ENCODE data around the gene ETV5.

The ETV5 gene

GRCh38 chr3:186099178-186099577 lies 9.7 kb downstream of the ETV5 start:
- no peaks in the 10 kb centered on the region for H3K36me3 ChIP-seq (ENCODE audit: low read length)
- H3K27ac ChIP-seq (ENCODE audit: low read depth, low read length), result no peak overlapping the region
- no peak overlapping the region for H3K4me3 ChIP-seq (ENCODE audit: insufficient read depth, low read length, poor library complexity, severe bottlenecking)

DNA sequence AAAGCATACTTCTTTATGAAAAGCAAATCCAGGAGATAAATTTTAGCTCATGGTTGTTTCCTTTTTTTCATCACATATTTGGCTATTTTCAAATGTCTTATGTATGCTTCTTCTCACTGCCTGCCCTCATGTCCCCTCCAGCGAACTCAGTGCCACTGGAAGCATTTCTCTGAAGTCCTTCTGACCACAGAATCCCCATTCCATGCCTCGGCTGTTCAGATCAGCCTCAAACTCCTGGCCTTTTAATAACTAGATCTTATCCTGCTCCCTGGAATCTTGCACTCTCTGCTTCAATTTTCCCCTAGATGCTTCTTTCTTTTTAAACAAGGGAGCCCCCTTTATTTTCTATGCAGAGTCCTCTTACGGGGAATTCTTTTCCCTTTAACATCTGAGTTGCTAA lies 10.1 kb downstream of the ETV5 start:
- Histone ChIP-seq H4K20me1 (ENCODE audit: low read depth, low read length) (no peaks in the 10 kb centered on the region), H3K27ac (ENCODE audit: low read depth, low read length) (no peak overlapping the region), H3K27me3 (ENCODE audit: low read length) (0 out of 2 replicates have a peak, but pooled peaks cover 4% of the 10 kb centered on the region), H3K9me3 (ENCODE audit: insufficient read depth, low read length) (no peaks in the 10 kb centered on the region), H3K9ac (ENCODE audit: low read length) (no peak overlapping the region), H3K4me2 (ENCODE audit: low read depth, low read length, poor library complexity, severe bottlenecking) (no peak overlapping the region), H3K9me2 (replicated peaks; ENCODE audit: insufficient read depth, low read length) (no peaks in the 10 kb centered on the region), H2AFZ (ENCODE audit: low read depth, low read length, severe bottlenecking) (no peak overlapping the region), H3F3A (ENCODE audit: insufficient read depth) (no peaks in the 10 kb centered on the region), H3K36me3 (ENCODE audit: low read length) (no peaks in the 10 kb centered on the region), H3K4me3 (ENCODE audit: insufficient read depth, low read length, poor library complexity, severe bottlenecking) (no peak overlapping the region), H3K79me2 (ENCODE audit: insufficient read depth, low read length) (no peaks in the 10 kb centered on the region)
- TF ChIP-seq EZH2phosphoT487 (conservative IDR thresholded peaks at IDR 0.05; ENCODE audit: low read length), result no peak
- no peak for TF ChIP-seq CTCF (IDR thresholded peaks at IDR 0.05; ENCODE audit: insufficient read depth, low read length, poor library complexity, severe bottlenecking)

More at GRCh38 chr3:186099178-186099577, 9.7 kb downstream of the ETV5 start:
- Histone ChIP-seq H3K9me3 (ENCODE audit: insufficient read depth, low read length) (no peaks in the 10 kb centered on the region), H3K9me2 (replicated peaks; ENCODE audit: insufficient read depth, low read length) (no peaks in the 10 kb centered on the region), H3K9ac (ENCODE audit: low read length) (no peak overlapping the region), H3K79me2 (ENCODE audit: insufficient read depth, low read length) (no peaks in the 10 kb centered on the region), H3K27me3 (ENCODE audit: low read length) (0 out of 2 replicates have a peak, but pooled peaks cover 4% of the 10 kb centered on the region), H4K20me1 (ENCODE audit: low read depth, low read length) (no peaks in the 10 kb centered on the region), H3F3A (ENCODE audit: insufficient read depth) (no peaks in the 10 kb centered on the region), H3K4me2 (ENCODE audit: low read depth, low read length, poor library complexity, severe bottlenecking) (no peak overlapping the region), H2AFZ (ENCODE audit: low read depth, low read length, severe bottlenecking) (no peak overlapping the region)
- no peak for TF ChIP-seq EZH2phosphoT487 (conservative IDR thresholded peaks at IDR 0.05; ENCODE audit: low read length)
- TF ChIP-seq CTCF (IDR thresholded peaks at IDR 0.05; ENCODE audit: insufficient read depth, low read length, poor library complexity, severe bottlenecking), result no peak

GRCh38 chr3:186097663-186098451 lies 11.0 kb downstream of the ETV5 start:
- Histone ChIP-seq H3F3A (ENCODE audit: insufficient read depth) (no peaks in the 10 kb centered on the region), H3K9me3 (ENCODE audit: insufficient read depth, low read length) (no peaks in the 10 kb centered on the region), H3K27ac (ENCODE audit: low read depth, low read length) (no peak overlapping the region), H3K27me3 (ENCODE audit: low read length) (0 out of 2 replicates have a peak, but pooled peaks cover 4% of the 10 kb centered on the region), H3K36me3 (ENCODE audit: low read length) (no peaks in the 10 kb centered on the region), H3K4me2 (ENCODE audit: low read depth, low read length, poor library complexity, severe bottlenecking) (no peak overlapping the region), H2AFZ (ENCODE audit: low read depth, low read length, severe bottlenecking) (no peak overlapping the region), H3K79me2 (ENCODE audit: insufficient read depth, low read length) (no peaks in the 10 kb centered on the region), H3K9me2 (replicated peaks; ENCODE audit: insufficient read depth, low read length) (no peaks in the 10 kb centered on the region), H3K4me3 (ENCODE audit: insufficient read depth, low read length, poor library complexity, severe bottlenecking) (no peak overlapping the region), H4K20me1 (ENCODE audit: low read depth, low read length) (no peaks in the 10 kb centered on the region), H3K9ac (ENCODE audit: low read length) (no peak overlapping the region)
- no peak for TF ChIP-seq CTCF (IDR thresholded peaks at IDR 0.05; ENCODE audit: insufficient read depth, low read length, poor library complexity, severe bottlenecking)
- no peak for TF ChIP-seq EZH2phosphoT487 (conservative IDR thresholded peaks at IDR 0.05; ENCODE audit: low read length)

Measured in SU-DHL-6 (cell line).